Brain microvascular endothelial cell (primary cell): ENCODE data around the gene HS6ST3.

Source experiments
- DNase-seq: peaks from one replicate; pipeline ENCODE4 v3.0.0-alpha.2; 2020
- H3K27ac ChIP-seq: fragments of 250-450 bp; sonication (Bioruptor Pico); 2 replicates; pipeline ENCODE4 v1.5.1; 2020; ENCODE audit warnings: mild to moderate bottlenecking, moderate library complexity
- H3K27me3 ChIP-seq: fragments of 250-450 bp; sonication (Bioruptor Pico); replicated peaks from 2 replicates; pipeline ENCODE4 v1.5.1; 2020; ENCODE audit warnings: mild to moderate bottlenecking
- H3K36me3 ChIP-seq: fragments of 250-450 bp; sonication (Bioruptor Pico); replicated peaks from 2 replicates; pipeline ENCODE4 v1.5.1; 2020; ENCODE audit warnings: mild to moderate bottlenecking
- H3K4me3 ChIP-seq: 2 replicates; pipeline ENCODE4 v1.5.1; 2011; ENCODE audit warnings: low read depth, mild to moderate bottlenecking, control low read depth, low read length, moderate library complexity
- CTCF ChIP-seq: IDR thresholded peaks from 2 replicates; pipeline ENCODE4 v1.5.1; 2011; ENCODE audit warnings: low read depth, mild to moderate bottlenecking, moderate library complexity, low read length, control low read depth, inconsistent platforms; ENCODE audit errors: missing control alignments
- in situ Hi-C: cut with HindIII; loops from 2 replicates; pipeline ENCODE4 v1.10.0; 2017; ENCODE audit warnings: low sequenced_read_pairs, low pct_ligation_motif_present

Gene HS6ST3

DNA sequence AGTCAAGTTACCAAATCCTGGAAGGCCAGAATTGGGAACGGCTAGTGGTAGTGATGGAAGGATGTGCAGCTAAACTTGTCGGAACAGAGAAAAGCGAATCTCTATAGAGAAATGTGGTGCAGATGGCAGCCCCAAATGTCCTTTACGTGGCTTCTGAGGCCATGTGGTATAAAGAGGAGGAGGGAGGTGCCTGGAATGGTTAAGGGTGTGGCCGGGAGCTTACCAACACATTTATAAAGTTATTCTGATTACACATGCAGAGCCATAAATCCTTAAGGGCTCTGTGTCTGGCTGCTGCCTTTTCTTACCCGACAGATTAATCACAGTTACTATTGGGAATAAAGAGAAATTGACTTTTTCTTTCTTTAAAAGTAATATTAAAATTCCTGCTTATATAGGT lies 714.3 kb downstream of the HS6ST3 start:
- in situ Hi-C loops: no loop called here
- no peak for TF ChIP-seq CTCF
- Histone ChIP-seq H3K27ac (no peak overlapping the region), H3K36me3 (no peaks in the 10 kb centered on the region), H3K27me3 (no peaks in the 10 kb centered on the region), H3K4me3 (no peak overlapping the region)
- DNase-seq: no peak

- in situ Hi-C loops: no loop called here
- no peak for TF ChIP-seq CTCF
These were observed 716.8 kb downstream of the HS6ST3 start for GRCh38 chr13:96806746-96807145.

DNA sequence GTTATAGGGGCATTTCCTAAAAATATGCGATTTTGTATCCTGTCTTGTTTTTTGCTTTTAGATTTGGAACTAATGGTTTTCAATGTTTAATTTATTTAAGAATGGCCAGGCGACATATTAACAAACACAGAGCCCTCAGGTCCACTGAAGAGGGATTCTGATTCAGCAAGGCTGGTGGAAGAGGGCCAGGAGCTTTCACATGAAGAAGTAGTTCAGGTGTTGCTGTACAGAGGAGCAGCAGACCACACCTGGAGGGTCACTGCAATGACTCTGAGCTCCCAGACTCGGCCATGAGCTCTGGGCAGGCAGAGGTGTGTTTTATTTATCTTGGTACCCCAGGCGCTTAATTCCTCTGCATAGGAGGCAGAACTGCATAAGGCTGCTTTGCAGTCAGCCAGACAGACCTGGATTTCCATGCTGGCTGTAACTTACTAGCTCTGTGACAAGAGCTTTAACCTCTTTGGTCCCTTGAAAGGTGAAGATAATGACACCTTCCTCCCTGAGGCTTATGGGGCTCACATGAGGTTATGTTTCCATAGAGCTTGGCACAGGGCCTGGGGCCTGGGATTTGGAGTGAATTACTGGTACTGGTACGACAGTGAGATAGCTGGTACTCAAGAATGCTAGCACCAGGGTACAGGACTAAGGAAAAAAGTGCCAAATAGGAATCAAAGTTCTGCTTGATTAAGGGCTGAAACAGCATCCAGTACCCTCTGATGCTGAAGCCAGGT lies 719.6 kb downstream of the HS6ST3 start:
- no peak for DNase-seq
- in situ Hi-C loops: no loop called here
- H3K4me3 ChIP-seq: no peak overlapping the region
- no peaks in the 10 kb centered on the region for H3K27me3 ChIP-seq
- H3K27ac ChIP-seq: no peak overlapping the region
- H3K36me3 ChIP-seq: no peaks in the 10 kb centered on the region
- TF ChIP-seq CTCF: no peak

More at GRCh38 chr13:96806746-96807145, 716.8 kb downstream of the HS6ST3 start:
- Histone ChIP-seq H3K27me3 (no peaks in the 10 kb centered on the region), H3K36me3 (no peaks in the 10 kb centered on the region), H3K27ac (no peak overlapping the region), H3K4me3 (no peak overlapping the region)
- no peak for DNase-seq

DNA sequence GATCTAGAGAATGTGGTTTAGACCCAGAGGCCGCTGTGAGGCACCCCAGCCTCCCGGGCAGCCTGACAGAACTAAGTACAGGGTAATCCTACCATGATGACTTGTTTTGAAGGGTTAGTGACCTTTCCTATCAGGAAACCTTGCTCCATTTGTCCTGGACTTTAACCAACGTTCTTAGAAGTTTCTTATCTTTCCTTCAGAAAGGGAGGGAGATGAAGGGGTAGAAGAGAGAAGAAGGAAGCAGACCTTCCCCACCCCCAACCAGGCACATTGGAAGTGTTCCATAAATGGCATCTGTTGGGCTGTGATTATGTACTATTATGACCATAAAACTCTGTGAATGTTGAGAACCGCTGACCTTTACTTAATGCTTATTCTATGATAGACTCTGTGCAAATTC lies 720.2 kb downstream of the HS6ST3 start:
- in situ Hi-C loops: no loop called here
- TF ChIP-seq CTCF: no peak
- no peak overlapping the region for H3K4me3 ChIP-seq
- no peaks in the 10 kb centered on the region for H3K27me3 ChIP-seq
- H3K36me3 ChIP-seq: no peaks in the 10 kb centered on the region
- H3K27ac ChIP-seq: no peak overlapping the region
- DNase-seq: no peak

DNA sequence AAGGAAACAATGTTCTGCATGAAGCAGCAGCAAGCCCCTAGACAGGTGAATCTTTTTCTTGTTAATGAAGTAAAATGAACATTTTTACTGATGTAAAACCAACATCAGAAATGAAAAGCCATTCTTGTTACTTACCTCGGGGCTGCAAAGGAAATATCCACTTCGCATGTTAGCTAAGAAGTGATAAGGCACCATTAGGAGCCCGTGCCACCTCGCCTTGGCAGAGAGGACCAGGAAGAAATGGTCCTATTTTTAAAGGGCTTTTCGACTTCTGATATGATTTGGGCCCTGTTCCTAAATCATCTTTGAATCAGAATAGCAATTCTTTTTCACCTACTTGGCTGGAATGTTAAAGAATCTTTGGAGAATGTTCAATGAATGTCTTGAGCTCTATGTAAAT lies 721.1 kb downstream of the HS6ST3 start:
- H3K27ac ChIP-seq: no peak overlapping the region
- no peaks in the 10 kb centered on the region for H3K36me3 ChIP-seq
- TF ChIP-seq CTCF: no peak
- H3K4me3 ChIP-seq: no peak overlapping the region
- no peak for DNase-seq
- no peaks in the 10 kb centered on the region for H3K27me3 ChIP-seq
- in situ Hi-C loops: no loop called here

- Histone ChIP-seq H3K27ac (no peak overlapping the region), H3K36me3 (no peaks in the 10 kb centered on the region), H3K4me3 (no peak overlapping the region), H3K27me3 (no peaks in the 10 kb centered on the region)
- TF ChIP-seq CTCF: no peak
- DNase-seq: peak; percentile 17
- in situ Hi-C loops: no loop called here
These were observed 726.4 kb downstream of the HS6ST3 start for GRCh38 chr13:96816261-96816660.
